ENCODE data around the gene SORL1.

SORL1 gene

DNA sequence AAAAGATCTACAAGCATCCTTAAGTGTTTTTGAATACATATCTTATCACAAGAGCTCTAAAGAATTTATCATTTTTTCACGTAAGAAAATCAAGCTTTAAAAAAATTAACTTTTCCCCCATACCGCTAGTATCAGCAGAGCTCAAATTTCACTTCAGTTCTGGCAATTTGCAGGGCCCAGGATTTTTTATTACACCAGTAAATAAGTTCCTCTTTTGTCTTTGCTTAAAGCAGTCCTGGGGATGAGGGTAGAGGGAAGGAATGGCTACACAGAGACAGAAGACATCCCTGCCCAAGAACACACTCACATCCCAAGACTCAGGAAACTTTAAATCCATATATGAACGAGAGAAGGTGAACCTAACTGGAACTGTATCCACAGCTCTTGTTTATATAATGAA is 22.6 kb upstream of the SORL1 start:
- no peak for DNase-seq (ENCODE audit: low spot score)

DNA sequence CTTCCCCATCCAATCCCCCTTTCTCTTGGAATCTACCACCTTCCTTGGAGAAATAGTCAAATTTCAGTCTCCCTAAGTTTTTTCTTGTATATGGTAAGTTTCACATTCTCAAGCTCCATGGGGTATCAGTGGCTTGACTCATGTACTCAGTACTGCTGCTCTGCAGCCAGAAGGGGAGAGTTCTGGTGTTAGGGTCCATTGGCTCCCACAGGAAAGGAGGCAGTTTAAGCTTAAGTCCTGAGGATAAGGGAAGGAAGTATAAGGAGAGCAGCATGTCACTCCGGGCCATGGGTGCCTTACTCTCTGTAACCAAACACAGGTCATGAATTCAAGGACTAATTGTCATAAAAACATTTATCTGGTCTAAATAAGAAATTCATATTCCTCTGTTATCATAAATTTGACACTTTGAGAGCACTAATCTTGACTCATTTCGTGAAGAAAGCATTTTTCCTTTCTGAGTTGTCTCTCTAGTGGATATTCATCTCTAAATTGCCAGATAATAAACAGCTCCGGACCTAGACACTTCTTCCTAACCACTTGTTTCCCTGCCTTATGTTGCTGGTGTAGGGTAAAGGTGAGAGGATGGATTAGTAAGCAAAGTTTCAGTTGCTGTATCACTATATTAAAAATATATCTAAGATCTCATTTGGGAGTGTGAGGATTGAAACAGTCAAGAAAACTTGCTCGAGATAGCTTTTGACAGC is 20.1 kb upstream of the SORL1 start:
- DNase-seq (ENCODE audit: low spot score), result peak; percentile 80

DNA sequence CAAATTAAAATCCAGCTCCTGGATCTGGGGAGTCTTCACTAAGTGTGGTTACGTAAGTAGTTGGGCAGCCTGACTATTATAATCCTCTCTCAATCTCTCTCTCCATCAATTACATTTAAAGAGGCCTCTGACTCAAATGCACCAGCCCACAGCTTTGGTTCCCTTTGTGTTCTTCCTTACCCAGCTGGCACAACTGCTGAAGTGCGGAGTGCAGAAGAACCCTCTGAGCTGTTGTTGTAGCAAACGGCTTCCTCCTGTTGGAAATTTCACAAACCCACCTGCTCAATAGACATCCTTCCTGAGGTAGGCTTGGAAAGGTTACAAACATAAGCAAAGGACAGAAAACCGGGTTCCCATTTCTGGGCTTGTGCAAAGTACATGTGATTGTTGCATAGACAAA is 17.0 kb upstream of the SORL1 start:
- no peak for DNase-seq (ENCODE audit: low spot score)

DNA sequence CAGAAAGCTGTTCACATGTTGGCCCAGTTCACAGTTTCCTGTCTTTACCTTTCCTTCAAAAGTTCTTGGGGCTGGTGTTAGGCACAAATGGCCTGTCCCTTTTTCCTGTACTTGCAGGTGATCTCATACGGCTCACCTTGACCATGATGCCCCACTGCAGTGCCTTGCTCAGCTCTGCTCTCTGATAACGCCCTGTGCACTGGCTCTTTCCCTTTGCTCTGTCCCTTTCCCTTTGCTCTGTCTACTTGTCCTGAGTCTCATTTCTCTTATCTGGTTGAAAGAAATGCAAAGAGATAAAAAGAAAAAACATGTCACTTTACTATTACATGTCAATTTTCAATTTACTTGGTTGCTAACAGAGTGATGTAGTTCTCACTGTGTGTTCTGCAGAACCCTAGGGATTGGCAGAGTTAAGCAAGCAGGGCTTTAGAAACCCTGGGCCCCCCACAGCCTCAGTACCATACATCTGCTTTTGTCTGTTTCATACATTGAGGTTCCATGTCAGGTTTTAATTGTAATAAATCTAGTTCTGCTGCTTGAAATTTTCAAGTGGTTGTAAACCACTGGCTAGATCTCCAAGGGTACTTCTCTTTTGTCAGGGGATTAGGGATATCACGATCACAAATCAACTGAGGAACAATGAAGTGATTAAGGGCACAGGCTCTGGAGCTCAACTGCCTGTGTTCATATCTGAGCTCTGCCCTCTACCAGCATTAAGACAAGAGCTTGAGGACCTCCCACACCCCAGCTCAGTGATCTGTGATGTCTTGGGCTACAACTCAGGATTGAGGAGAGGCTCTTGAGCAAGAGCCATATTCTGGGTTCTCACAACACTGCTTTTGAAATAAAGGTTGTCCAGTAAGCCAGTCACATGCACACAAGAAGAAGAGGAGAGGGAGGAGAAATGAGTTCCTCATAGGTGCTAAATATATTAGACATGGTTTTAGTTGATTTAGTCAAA is 16.3 kb upstream of the SORL1 start:
- DNase-seq (ENCODE audit: low spot score), result no peak

DNA sequence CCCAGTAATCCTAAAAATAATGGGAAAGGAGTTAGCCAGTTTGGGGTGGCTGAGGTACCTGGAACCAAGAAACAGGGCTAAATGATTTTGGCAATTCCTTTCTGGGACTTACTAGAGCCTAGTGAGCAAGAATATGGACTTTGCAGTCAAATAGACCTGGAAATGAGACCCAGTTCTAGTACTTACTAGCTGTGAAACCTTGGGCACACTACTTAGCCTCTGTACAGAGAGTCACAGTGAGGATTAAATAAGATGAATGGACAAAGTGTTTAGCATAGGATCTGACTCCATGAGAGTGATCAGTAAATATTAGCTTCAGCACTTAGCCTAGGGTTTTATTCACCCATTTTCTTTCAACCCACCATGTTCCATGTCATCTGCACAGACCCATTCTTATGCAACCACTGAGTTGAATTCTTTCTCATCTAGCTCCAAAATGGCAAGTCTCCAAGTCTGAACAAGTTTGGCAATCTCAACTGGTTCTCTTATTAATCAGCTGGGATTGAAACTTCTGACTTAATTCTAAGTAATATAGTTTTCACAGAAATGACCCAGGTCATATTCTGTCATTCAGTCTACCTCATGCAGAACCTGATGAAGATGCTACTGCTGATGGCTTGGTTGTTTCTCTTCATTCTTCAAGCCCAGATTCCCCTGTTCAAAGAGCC is 15.0 kb upstream of the SORL1 start:
- DNase-seq (ENCODE audit: low spot score), result no peak

DNA sequence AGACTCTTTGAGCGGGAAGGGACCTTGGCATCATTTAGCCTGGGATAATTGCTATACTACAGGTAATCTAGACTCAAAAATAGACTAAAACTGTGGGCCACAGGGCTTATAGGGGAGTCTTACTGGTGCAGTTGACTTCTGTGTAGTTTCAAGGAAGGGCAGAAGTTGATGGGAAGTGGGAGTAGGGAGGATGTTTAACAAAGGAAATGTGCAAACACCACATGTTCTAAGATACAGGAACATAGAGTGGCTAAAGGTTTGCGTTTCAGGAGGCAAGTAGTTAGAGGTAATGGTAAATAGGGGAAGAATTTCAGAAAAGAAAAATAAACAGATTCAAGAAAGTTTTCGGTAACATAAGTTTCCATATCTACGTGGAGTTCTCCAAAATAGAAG is 14.4 kb upstream of the SORL1 start:
- no peak for DNase-seq (ENCODE audit: low spot score)

DNA sequence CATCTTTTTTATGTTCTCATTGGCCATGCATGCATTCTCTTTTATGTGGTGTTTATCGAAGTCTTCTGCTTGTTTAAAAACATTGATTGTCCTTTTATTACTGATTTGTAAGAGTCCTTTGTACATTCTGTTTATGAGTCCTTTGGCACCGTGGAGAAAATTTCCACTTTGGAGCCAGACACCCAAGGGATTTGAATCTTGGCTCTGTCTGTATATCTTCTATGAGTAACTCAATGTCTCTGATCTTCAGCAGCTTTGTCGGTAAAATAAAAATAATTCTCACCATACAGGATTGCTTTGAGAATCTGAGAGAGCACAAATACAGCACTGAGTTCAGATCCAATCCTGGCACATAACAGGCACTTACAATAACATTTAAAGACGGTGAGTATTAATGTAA is 12.8 kb upstream of the SORL1 start:
- DNase-seq (ENCODE audit: low spot score), result no peak

DNA sequence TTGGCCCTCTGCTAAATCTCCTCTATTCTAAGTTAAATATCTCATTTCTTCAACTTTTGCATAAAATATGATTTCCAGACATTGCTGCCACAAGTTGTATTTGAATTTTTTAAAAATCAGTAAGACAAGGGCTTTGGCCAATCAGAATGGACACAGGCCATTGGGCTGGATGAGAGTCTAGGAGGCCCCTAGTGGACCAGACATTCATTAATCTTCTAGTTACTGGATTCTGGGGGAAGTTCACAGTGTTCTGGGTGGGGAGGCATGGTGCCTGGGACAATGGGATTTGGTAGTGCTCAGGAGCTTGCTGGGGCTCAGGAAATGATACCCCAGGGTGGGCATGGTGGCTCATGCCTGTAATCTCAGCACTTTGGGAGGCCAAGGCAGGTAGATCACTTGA is 12.4 kb upstream of the SORL1 start:
- DNase-seq (ENCODE audit: low spot score), result no peak

DNA sequence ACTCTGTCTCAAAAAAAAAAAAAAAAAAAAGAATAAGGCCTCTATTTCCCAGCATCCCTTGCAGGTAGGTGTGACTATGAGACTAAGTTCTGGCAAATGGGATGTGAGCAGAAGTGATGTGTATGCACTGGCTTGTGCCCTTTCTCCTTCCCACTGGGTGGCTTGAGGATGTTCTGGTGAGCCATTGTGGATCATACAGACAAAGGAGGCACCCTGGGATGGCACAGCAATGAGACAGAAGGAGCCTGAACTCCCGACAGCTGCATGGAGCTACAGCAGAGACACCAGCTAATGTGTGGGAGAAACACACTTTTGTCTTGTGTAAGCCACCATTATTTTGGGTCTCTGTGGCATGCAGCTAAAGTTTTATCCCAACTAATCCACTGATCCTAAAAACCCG is 10.6 kb upstream of the SORL1 start:
- no peak for DNase-seq (ENCODE audit: low spot score)

DNA sequence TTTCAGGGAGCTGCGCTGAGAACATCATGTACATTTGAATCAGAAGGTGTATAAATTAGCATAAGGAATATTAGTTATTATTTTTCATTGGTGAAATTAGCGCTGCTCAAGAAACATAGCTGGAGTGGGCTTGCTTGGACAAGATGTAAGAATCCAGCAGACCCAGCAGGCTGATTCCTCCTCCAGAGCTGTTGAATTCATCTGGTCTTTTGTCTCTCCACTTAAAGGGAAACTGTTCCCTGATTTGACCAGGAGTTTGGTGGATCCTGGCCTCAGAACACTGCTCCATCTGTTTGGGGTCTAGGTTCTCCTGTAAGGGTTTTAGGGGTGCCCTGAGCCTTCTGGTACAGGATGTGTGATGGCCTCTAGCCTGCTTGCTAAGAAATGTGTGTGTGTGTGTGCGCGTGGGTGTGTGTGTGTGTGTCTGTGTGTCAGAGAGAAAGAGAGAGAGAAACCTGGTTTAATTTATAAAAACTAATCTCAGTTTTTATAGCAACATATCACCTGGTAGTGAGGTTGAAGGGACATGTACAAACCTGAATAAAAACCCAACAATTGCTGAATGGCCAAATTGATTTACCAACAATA is 8.3 kb upstream of the SORL1 start:
- no peak for DNase-seq (ENCODE audit: low spot score)

DNA sequence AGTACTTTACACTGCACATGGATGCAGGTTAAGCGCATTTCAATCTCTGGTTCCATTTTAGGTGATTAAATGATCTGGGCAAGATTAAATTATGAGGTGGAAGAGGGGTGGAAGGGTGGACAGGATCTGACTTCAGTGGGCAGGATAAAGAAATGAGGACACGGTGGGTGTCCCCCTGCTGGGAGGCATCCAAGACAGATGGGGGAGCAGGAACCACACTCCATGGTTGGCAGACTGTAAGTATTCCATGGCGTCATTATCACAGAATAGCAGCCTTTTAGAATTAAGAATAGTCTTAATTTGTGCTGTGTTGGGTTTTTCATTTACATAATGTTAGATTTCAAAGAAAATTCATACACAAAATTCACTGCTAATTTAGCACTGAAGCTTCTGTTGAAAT is 7.6 kb upstream of the SORL1 start:
- no peak for DNase-seq (ENCODE audit: low spot score)

DNA sequence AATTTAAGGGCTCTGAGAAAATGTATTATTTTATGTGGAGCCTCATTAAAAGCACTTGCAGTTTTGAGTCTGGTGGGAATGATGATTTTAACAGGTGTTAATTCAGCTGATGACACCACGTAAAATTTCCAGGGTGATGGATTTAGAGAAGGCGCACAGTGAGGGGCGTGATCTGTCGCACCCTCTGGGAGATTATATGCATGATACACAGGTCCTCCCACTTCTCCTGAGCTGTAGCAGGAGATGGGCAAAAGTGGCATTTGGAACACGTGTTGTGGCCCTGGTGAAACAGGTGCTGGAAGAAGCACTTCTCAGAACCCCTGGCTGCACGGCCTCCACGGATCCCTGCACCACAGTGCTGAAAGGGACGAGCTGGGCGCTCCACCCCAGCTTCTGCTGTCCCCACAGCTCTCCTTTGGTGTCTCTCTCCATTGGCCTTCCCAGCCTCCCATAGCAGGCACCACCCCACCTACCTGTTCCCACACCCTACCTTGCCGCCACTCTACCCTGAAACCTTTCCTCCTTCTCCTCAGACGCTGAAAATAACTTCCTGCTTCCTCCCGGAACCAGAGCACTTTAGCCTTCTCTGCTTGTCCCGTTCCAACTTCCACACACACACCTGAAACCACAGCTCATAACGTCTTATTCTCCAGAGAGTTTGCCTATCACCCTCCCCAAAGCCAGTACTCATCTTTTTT is 6.9 kb upstream of the SORL1 start:
- DNase-seq (ENCODE audit: low spot score), result no peak

DNA sequence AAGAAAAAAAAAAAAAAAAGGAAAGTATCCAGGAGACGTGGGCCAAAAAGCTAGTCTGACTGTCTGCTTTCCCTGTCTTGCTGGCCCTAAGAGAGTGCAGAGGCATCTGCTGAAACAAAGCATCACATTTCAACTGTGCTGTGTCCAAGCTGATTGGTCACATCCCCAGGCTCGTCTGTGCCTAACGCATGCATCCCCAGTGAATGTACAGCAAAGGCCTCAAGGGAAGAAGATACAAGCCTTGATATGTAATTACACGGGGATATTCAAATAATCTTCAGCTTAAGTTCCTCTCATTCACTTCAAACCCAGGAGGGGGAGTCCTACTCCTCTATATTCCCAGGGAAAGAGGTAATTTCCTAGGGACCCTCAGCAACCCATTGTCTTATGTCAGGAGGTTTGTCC is 5.4 kb upstream of the SORL1 start:
- DNase-seq (ENCODE audit: low spot score), result no peak

DNA sequence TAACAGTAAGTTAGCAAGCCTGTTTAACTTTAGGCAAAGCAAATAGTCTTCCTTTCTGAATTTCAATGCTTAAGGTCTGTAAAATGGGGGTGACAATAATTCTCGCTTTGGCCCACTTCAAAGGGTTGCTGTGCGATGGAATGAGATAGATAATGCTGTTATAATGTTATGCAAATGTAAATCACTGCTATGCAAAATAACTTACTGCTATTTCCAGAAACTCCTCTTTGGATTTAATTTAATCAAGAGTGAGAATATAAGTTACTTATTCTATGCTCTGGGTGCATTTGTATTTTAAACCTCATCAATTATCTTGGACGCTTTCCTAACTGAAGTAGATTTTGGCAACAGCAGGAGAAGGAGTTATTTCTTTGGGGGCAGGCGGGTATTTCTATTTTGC is 4.1 kb upstream of the SORL1 start:
- no peak for DNase-seq (ENCODE audit: low spot score)

DNA sequence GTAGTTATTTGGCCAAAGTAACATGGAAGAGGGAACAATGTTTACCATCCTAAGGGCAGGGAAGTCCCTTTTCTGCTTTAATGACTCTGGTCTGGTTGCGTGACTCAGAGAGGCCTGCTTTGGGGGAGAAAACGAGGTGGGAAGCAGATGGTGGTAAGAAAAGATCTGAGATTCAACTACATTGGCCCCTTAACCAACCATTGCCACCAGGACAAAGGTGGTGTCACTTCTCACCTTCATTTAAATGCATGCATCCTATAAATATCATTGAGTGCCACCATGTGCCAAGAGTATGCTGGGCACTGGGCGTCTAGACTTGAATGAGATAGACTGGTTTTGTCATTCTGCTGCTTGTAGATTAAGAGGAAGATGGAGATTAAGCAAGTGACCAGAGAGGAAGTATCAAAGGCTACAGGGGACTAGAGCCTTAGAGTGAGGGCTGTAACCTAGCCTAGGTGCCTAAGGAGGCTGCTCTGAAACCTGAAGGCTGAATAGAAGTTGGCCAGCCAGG is 3.6 kb upstream of the SORL1 start:
- no peak for DNase-seq (ENCODE audit: low spot score)

DNA sequence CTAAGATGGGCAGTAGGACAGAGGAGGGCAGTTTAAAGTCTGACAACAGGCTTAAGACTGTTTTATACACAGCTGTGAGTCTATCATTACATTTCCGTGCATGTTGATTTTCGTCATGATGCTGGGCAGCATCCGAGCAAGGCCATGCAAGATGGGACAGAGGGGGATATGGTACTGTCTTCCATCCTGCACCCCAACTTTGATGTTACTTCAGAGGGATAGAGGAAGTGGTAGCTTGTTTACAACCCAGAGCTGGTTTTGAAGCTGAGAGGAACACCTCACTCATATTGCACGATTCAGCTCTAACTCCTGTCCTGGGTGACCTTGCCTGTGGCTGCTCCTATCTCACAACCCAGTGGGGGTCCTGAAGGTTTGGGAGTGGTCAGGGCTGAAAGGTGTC is 3.0 kb upstream of the SORL1 start:
- DNase-seq (ENCODE audit: low spot score), result no peak

DNA sequence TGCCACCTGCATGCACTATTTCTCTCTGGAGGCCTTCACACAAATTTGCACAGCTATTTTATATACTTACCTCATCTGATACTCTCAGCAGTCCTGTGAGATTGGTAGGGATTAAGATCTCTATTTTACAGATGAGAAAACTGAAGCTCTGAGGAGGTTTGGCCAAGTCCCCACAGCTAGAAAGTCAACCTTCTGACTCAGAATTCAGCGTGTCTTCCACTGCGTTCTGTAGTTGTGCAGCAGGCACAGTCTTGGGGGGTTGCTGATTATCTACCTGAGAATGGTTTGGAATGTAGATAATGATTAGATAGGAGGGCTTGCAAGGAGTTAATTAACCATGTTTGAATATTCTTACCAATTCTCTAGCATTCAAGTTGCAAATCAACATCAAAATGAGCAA is 2.5 kb upstream of the SORL1 start:
- no peak for DNase-seq (ENCODE audit: low spot score)

DNA sequence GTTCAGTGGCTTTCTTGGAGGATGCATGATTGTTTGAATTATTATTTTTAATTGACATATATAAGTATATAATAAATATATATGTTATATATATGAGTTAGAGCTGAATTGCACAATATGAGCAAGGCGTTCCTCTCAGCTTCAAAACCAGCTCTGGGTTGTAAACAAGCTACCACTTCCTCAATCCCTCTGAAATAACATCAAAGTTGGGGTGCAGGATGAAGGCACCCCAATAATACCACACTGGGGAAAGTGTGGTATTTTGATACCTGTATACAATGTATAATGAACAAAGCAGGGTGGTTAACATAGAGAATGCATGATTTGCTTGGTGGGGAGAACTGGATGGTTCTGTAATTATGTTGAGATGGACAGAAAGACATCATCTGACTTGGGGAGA is 1.7 kb upstream of the SORL1 start:
- no peak for DNase-seq (ENCODE audit: low spot score)

DNA sequence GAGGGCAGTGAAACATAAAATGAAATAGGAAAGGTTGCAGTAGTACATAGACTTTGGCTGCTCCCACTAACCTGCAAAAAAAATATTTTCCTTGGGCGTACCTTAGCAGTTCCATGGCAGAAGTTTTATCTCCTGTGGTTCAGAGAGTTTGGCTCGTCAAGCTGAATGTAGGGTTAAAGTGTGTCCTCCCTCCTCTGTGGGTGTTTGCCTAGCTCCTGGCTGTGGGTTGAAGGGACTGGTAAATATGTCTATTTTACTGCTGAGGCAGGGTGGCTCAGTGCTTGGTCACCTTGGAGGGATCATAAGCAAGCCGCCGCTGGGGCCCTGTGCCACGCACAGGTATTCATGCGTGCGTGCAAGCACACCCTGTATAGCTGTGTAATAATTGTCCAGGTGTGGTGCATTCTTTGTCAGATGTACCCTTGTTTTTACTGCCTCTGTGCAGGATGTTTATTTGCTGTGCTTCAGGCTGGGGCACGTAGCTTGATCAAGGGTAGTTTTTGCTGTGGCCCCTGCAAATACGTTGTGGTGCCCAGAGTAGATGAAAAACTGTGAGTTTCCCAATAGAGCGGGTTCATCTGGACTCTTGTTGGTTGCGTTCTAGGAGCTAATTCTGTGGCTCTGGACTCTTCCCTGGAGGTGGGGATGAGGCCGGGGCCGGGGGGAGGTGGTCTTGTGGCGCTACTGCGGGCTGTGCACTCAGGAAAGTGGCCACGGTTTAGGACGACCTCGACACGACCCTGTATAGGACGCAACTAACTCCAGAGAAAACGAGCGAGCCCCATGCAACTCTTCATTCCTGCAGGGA is 732 bp upstream of the SORL1 start:
- no peak for DNase-seq (ENCODE audit: low spot score)

DNA sequence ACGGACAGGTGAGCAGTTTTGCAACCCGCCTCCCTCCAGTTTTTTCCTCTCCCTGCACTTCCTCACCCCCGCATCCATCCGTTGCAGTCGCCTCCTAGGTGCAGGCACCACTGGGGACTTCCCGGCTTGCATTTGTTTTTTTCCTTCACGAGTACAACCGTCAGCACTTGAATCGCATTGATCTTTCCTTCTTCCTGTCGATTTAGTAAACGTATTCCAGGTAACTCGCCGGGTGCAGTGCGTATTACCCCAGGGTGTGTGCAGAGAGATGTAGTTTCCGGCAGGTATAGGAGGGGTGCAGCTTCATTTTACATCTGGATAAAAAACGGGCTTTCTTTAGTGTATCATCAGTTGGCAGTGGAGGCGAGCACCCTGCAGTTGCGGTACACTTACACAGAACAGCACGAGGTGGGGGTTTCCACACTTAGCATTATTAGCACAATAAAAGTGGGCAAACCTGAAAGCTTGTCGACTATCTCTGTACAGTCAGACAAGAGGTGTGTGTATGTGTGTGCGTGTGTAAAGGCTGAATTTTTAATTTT is 566 bp downstream of the SORL1 start, which contains the start of gene SORL1-AS1:
Gene SORL1-AS1 (minus strand): TSS at position 359 of the 542 bp plus-strand sequence.
- DNase-seq (ENCODE audit: low spot score), result no peak

Measured in activated CD4-positive, alpha-beta T cell treated with anti-CD3 and anti-CD28 coated beads, Interleukin-2, Interleukin-4, amounts not matched to agents 100 ng/mL and 50 ng/mL, durations not matched to agents 16 hours and 8 hours (primary cell).